SK-N-SH (cell line): ENCODE results near the gene BLOC1S1.

Source experiments
- EP300 ChIP-seq, 2 experiments: IDR thresholded peaks; 2 replicates each; pipeline versions ENCODE4 v1.4.0 to v1.6.1; 2012; ENCODE audit warnings: borderline replicate concordance in 1 of 2, low read depth in 1 of 2, low read length in 1 of 2
- EZH2phosphoT487 ChIP-seq: fragments of 200-600 bp; sonication (generic); IDR thresholded peaks from 2 replicates; pipeline ENCODE4 v1.6.1; 2017; ENCODE audit warnings: low read depth, mixed run types, mild to moderate bottlenecking, antibody characterized with exemption, moderate library complexity, borderline replicate concordance
- MEF2A ChIP-seq: IDR thresholded peaks from 2 replicates; pipeline ENCODE4 v1.4.0; 2012; ENCODE audit warnings: low read depth, borderline replicate concordance
- NFIC ChIP-seq: IDR thresholded peaks from 2 replicates; pipeline ENCODE4 v1.4.0; 2012; ENCODE audit warnings: borderline replicate concordance
- TCF12 ChIP-seq: IDR thresholded peaks from 2 replicates; pipeline ENCODE4 v1.4.0; 2012
- TF ChIP-seq, protein P1 (sequence below): fragments of 200-600 bp; sonication (generic); IDR thresholded peaks from 2 replicates; pipeline ENCODE4 v1.6.1; 2017; ENCODE audit warnings: antibody characterized with exemption, mild to moderate bottlenecking, moderate library complexity

DNA sequence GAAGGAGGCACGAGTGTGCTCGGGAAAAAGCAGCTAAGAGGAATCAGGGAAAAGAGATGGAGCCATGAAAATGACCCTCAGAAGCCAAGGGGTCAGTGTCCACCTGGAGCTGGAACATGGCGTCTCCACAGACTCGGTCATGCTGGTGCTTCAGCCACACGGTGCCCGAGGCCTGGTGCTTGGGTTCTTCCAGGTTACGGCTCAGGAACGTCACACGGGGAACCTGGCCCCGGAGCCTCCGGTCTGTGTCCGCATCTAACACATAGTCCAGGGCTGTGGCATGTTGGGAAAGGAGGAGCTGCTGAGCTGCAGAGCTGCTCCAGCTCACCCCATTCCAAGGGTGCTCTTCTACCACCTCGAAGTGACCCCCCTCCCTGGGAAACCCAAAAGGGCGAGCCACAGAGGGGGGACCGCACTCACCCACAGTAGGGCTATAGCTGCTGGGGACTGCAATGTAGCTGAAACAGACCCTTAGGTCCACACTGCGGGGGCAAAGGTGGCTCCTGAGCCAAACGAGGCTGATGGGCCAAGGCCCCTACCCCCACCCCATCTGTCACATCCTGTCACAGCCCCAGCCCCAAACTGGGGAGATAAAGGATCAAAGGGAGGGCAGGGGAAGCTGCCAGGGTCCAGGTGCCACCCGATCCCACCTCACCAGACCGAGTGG is 18.9 kb upstream of the BLOC1S1 start:
- TF ChIP-seq NFIC (no peak), EP300 (IDR thresholded peaks at IDR 0.05; ENCODE audit: borderline replicate concordance in 1 of 2, low read depth in 1 of 2, low read length in 1 of 2) (no peak), EZH2phosphoT487 (no peak), MEF2A (no peak), TCF12 (no peak)
- TF ChIP-seq, protein P1, sequence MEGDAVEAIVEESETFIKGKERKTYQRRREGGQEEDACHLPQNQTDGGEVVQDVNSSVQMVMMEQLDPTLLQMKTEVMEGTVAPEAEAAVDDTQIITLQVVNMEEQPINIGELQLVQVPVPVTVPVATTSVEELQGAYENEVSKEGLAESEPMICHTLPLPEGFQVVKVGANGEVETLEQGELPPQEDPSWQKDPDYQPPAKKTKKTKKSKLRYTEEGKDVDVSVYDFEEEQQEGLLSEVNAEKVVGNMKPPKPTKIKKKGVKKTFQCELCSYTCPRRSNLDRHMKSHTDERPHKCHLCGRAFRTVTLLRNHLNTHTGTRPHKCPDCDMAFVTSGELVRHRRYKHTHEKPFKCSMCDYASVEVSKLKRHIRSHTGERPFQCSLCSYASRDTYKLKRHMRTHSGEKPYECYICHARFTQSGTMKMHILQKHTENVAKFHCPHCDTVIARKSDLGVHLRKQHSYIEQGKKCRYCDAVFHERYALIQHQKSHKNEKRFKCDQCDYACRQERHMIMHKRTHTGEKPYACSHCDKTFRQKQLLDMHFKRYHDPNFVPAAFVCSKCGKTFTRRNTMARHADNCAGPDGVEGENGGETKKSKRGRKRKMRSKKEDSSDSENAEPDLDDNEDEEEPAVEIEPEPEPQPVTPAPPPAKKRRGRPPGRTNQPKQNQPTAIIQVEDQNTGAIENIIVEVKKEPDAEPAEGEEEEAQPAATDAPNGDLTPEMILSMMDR = no peak
